Measurements from ENCODE around the gene BTG2. TPM values are rescaled to one million over a fixed set of nuclear protein-coding genes. Genes with fewer than 3 reads are reported as not detected.

Gene BTG2
- total RNA-seq, 3 donors from 2014 or later = 82.7 to 271 (median 102) TPM

GRCh38 chr1:203271018-203271743, 34.1 kb upstream of the BTG2 start:
- H3K4me1 ChIP-seq = peaks cover 0 to 11% of the 10 kb centered on the region in 2 donors
- no peaks in the 10 kb centered on the region for H3K27me3 ChIP-seq
- no peaks in the 10 kb centered on the region for H3K36me3 ChIP-seq
- no peaks in the 10 kb centered on the region for H3K9me3 ChIP-seq
- no peak for TF ChIP-seq POLR2AphosphoS5 (IDR thresholded peaks at IDR 0.05)
- no peak for TF ChIP-seq CTCF (IDR thresholded peaks at IDR 0.05)
- no peak for TF ChIP-seq POLR2A (IDR thresholded peaks at IDR 0.05)
- intact Hi-C loops (cut with DNase I; ENCODE audit: low total_unique reads) = loop anchor here (5.0 to 10.0 kb wide), 3 partner anchors 61 to 236 kb away; no protein-coding TSS in a partner anchor
- H3K4me3 ChIP-seq = no peak overlapping the region
- DNase-seq (ENCODE audit: low spot score in 2 of 2) = peak in 1 of 2 donors; percentile 78
- H3K27ac ChIP-seq = no peak overlapping the region

GRCh38 chr1:203271962-203272632, 33.2 kb upstream of the BTG2 start:
- DNase-seq (ENCODE audit: low spot score in 2 of 2) = no peak
- H3K36me3 ChIP-seq = no peaks in the 10 kb centered on the region
- peaks cover 0 to 11% of the 10 kb centered on the region in 2 donors for H3K4me1 ChIP-seq
- H3K4me3 ChIP-seq = no peak overlapping the region
- H3K9me3 ChIP-seq = no peaks in the 10 kb centered on the region
- no peak for TF ChIP-seq POLR2A (IDR thresholded peaks at IDR 0.05)
- no peak for TF ChIP-seq CTCF (IDR thresholded peaks at IDR 0.05)
- no peak for TF ChIP-seq POLR2AphosphoS5 (IDR thresholded peaks at IDR 0.05)
- H3K27ac ChIP-seq = no peak overlapping the region
- no peaks in the 10 kb centered on the region for H3K27me3 ChIP-seq
- intact Hi-C loops (cut with DNase I; ENCODE audit: low total_unique reads) = loop anchor here (5.0 to 10.0 kb wide), 3 partner anchors 60 to 237 kb away; no protein-coding TSS in a partner anchor

- Histone ChIP-seq H3K27ac (peak overlapping the region; percentile 67 to 73), H3K4me1 (peaks cover under 1 to 14% of the 10 kb centered on the region in 2 donors), H3K4me3 (peak overlapping the region in 2 of 3 donors; percentile 28 to 50), H3K9me3 (no peaks in the 10 kb centered on the region), H3K36me3 (no peaks in the 10 kb centered on the region), H3K27me3 (no peaks in the 10 kb centered on the region)
- DNase-seq (ENCODE audit: low spot score in 2 of 2) = no peak
- TF ChIP-seq CTCF (IDR thresholded peaks at IDR 0.05) (no peak), POLR2AphosphoS5 (IDR thresholded peaks at IDR 0.05) (no peak), POLR2A (IDR thresholded peaks at IDR 0.05) (no peak)
- intact Hi-C loops (cut with DNase I; ENCODE audit: low total_unique reads) = loop anchor here (5.0 to 10.0 kb wide), 3 partner anchors 60 to 238 kb away; no protein-coding TSS in a partner anchor
Measured at GRCh38 chr1:203272633-203273205, 32.6 kb upstream of the BTG2 start.

- intact Hi-C loops (cut with DNase I; ENCODE audit: low total_unique reads) = loop anchor here (5.0 to 10.0 kb wide), 3 partner anchors 59 to 239 kb away; no protein-coding TSS in a partner anchor
- peaks cover 4 to 20% of the 10 kb centered on the region in 2 donors for H3K4me1 ChIP-seq
- TF ChIP-seq POLR2A (IDR thresholded peaks at IDR 0.05) (no peak), CTCF (IDR thresholded peaks at IDR 0.05) (peak; percentile 98 to 99 (median 99)), POLR2AphosphoS5 (IDR thresholded peaks at IDR 0.05) (peak; percentile 57 to 75 (median 75))
- no peaks in the 10 kb centered on the region for H3K27me3 ChIP-seq
- no peaks in the 10 kb centered on the region for H3K36me3 ChIP-seq
- peak; percentile 84 to 86 for DNase-seq (ENCODE audit: low spot score in 2 of 2)
- H3K9me3 ChIP-seq = no peaks in the 10 kb centered on the region
- H3K4me3 ChIP-seq = peak overlapping the region; percentile 1 to 50 (median 28)
- peak overlapping the region; percentile 67 to 73 for H3K27ac ChIP-seq
Measured at GRCh38 chr1:203273206-203273868, 32.0 kb upstream of the BTG2 start.

All from breast epithelium (tissue), 4 donors.